ENCODE data around the gene PRKD1.

DNA sequence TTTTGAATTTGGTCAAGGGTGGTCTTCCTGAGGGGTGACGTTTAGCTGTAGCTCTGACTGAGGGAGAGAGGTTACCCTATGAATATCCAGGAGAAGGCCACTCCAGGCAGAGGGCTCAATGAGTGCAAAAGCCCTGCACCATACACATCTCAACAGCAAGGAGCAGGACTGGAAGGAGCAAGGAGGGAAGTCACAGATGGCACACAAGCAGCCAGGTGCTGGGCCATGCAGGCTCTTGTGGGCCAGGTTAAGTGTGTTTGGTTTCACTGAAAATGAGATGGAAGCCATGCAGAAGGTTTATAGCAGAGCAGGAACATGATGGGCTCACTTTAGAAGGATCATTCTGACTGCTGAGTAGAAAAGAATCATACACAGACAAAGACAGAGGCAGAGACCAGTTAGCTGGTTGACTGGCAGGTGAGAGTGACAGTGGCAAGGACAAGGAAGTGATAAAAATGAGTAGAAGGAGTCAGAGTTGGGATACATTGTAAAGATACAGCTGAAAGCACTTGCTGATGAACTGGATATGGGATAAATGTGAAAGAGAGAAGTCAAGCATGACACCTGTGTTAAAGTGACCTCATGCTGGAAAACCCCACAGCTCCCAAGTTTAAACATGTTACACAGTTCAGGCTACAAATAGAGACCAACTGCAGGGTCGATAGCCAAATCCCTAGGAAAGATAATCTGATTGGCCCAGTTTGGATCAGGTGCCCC is 81.2 kb downstream of the PRKD1 start:
- TF ChIP-seq CTCF (IDR thresholded peaks at IDR 0.05 in 8 of 11, conservative IDR thresholded peaks at IDR 0.05 in 3 of 11) (no peak), POLR2A (IDR thresholded peaks at IDR 0.05) (no peak)

Measured in spleen (tissue), 7 donors.